Osteocyte (in vitro differentiated cells): Measurements from ENCODE around the gene SNX32. TPM values are rescaled to one million over a fixed set of nuclear protein-coding genes. Genes with fewer than 3 reads are reported as not detected.

Experiments used
- DNase-seq: peaks from one replicate; pipeline ENCODE4 v3.0.0; 2021; ENCODE audit warnings: mixed read lengths; ENCODE audit not compliant: unreplicated experiment; ENCODE audit errors: extremely low spot score
- H3K27ac Mint-ChIP-seq: one replicate; pipeline ENCODE4 v1.8.0; 2021; ENCODE audit warnings: mild to moderate bottlenecking, mixed read lengths; ENCODE audit not compliant: unreplicated experiment
- H3K27me3 Mint-ChIP-seq: one replicate; pipeline ENCODE4 v1.8.0; 2021; ENCODE audit warnings: mixed read lengths; ENCODE audit not compliant: unreplicated experiment
- H3K36me3 Mint-ChIP-seq: one replicate; pipeline ENCODE4 v1.8.0; 2021; ENCODE audit warnings: mixed read lengths; ENCODE audit not compliant: unreplicated experiment
- H3K4me1 Mint-ChIP-seq: one replicate; pipeline ENCODE4 v1.8.0; 2021; ENCODE audit warnings: mixed read lengths; ENCODE audit not compliant: unreplicated experiment
- H3K4me3 Mint-ChIP-seq: one replicate; pipeline ENCODE4 v1.8.0; 2021; ENCODE audit warnings: mild to moderate bottlenecking, moderate library complexity, mixed read lengths; ENCODE audit not compliant: unreplicated experiment
- H3K9me3 Mint-ChIP-seq: one replicate; pipeline ENCODE4 v1.8.0; 2021; ENCODE audit warnings: mixed read lengths; ENCODE audit not compliant: unreplicated experiment
- CTCF ChIP-seq: fragments of 200-600 bp; sonication (generic); IDR thresholded peaks from 2 replicates; pipeline ENCODE4 v1.5.0; 2021; ENCODE audit warnings: antibody characterized with exemption, mild to moderate bottlenecking, moderate library complexity
- total RNA-seq: library from RNA; stranded (reverse); gene quantifications from 2 replicates; pipeline ENCODE4 v1.2.1, GENCODE V29; 2021

The SNX32 gene
- total RNA-seq, 1 donor from 2014 or later, result 4.0 TPM

- H3K27me3 Mint-ChIP-seq, result no peaks in the 10 kb centered on the region
- DNase-seq, result no peak
- peaks cover 23% of the 10 kb centered on the region for H3K36me3 Mint-ChIP-seq
- H3K27ac Mint-ChIP-seq, result peak overlapping the region; percentile 82
- no peak for TF ChIP-seq CTCF
- H3K4me3 Mint-ChIP-seq, result no peak overlapping the region
- H3K9me3 Mint-ChIP-seq, result no peaks in the 10 kb centered on the region
- peaks cover 29% of the 10 kb centered on the region for H3K4me1 Mint-ChIP-seq
Observed at GRCh38 chr11:65883786-65884715, 50.3 kb downstream of the SNX32 start.

- Mint-ChIP-seq H3K27me3 (no peaks in the 10 kb centered on the region), H3K9me3 (no peaks in the 10 kb centered on the region), H3K36me3 (peaks cover 23% of the 10 kb centered on the region), H3K27ac (peak overlapping the region; percentile 82), H3K4me3 (no peak overlapping the region), H3K4me1 (peaks cover 36% of the 10 kb centered on the region)
- peak; percentile 99 for TF ChIP-seq CTCF
- DNase-seq, result peak; percentile 94
Observed at GRCh38 chr11:65884716-65885092, 50.9 kb downstream of the SNX32 start.

GRCh38 chr11:65885231-65885630, 51.5 kb downstream of the SNX32 start:
- Mint-ChIP-seq H3K9me3 (no peaks in the 10 kb centered on the region), H3K27ac (no peak overlapping the region), H3K27me3 (no peaks in the 10 kb centered on the region), H3K4me3 (no peak overlapping the region), H3K4me1 (peaks cover 41% of the 10 kb centered on the region), H3K36me3 (peaks cover 23% of the 10 kb centered on the region)
- no peak for TF ChIP-seq CTCF
- DNase-seq, result no peak

GRCh38 chr11:65885808-65886536, 52.2 kb downstream of the SNX32 start:
- no peak for DNase-seq
- Mint-ChIP-seq H3K36me3 (peaks cover 23% of the 10 kb centered on the region), H3K27ac (no peak overlapping the region), H3K4me3 (no peak overlapping the region), H3K27me3 (no peaks in the 10 kb centered on the region), H3K9me3 (no peaks in the 10 kb centered on the region), H3K4me1 (peaks cover 43% of the 10 kb centered on the region)
- TF ChIP-seq CTCF, result no peak
